Heart left ventricle (tissue), 16 donors: ENCODE measurements around the gene PDE9A. TPM values are rescaled to one million over a fixed set of nuclear protein-coding genes. Genes with fewer than 3 reads are reported as not detected.

ENCODE experiments used
- ATAC-seq, 4 donors: fragments of 200-7000 bp; cut with Tn5 transposase; one replicate each; pipeline ENCODE4 v1.9.1; 2020 to 2022; ENCODE audit warnings: moderate library complexity in 4 of 4, mild to moderate bottlenecking in 3 of 4, moderate number of reproducible peaks in 1 of 4
- DNase-seq, 5 donors: peaks; one replicate each; pipeline ENCODE4 v3.0.0-alpha.2; 2020
- H3K27ac ChIP-seq, 12 donors: fragments of 200-600 bp; sonication (generic) in 4 of 12; one replicate each; pipeline versions ENCODE4 v1.5.0 to v1.8.0; 2016 to 2022; ENCODE audit warnings: mild to moderate bottlenecking in 2 of 12
- H3K27me3 ChIP-seq, 9 donors: fragments of 200-600 bp; sonication (generic) in 2 of 9; one replicate each; pipeline versions ENCODE4 v1.5.1 to v1.8.0; 2016 to 2022; ENCODE audit warnings: mild to moderate bottlenecking in 3 of 9
- H3K36me3 ChIP-seq, 9 donors: fragments of 200-600 bp; sonication (generic) in 2 of 9; one replicate each; pipeline versions ENCODE4 v1.5.0 to v1.8.0; 2018 to 2022; ENCODE audit warnings: mild to moderate bottlenecking in 2 of 9
- H3K4me1 ChIP-seq, 12 donors: fragments of 200-600 bp; sonication (generic) in 4 of 12; one replicate each; pipeline versions ENCODE4 v1.5.0 to v1.8.0; 2016 to 2022; ENCODE audit warnings: mild to moderate bottlenecking in 3 of 12
- H3K4me3 ChIP-seq, 12 donors: fragments of 200-600 bp; sonication (generic) in 4 of 12; one replicate each; pipeline versions ENCODE4 v1.5.0 to v1.8.0; 2017 to 2022; ENCODE audit warnings: mild to moderate bottlenecking in 9 of 12, moderate library complexity in 4 of 12
- H3K9me3 ChIP-seq, 12 donors: fragments of 200-600 bp; sonication (generic) in 4 of 12; one replicate each; pipeline versions ENCODE4 v1.5.0 to v1.8.0; 2016 to 2022; ENCODE audit warnings: mild to moderate bottlenecking in 1 of 12
- POLR2A ChIP-seq, 2 donors: fragments of 450-650 bp; IDR thresholded peaks; one replicate each; pipeline ENCODE4 v1.6.1; 2017; ENCODE audit warnings: antibody characterized with exemption in 2 of 2, mild to moderate bottlenecking in 2 of 2, moderate library complexity in 2 of 2
- WGBS, 4 donors: extraction: QIAGEN DNeasy Blood & Tissue Kit in 2 of 4; methylation state at CpG; one replicate each; pipeline versions ENCODE4 v1.1.5 to v1.1.7; 2013 to 2018; 5-methylcytosine and 5-hydroxymethylcytosine counted together
- intact Hi-C, 10 donors: fragments of 100-400 bp; cut with DNase I; formaldehyde crosslinking; loops; one replicate each; pipeline versions ENCODE4 v1.11.1 to v1.14.2; 2022
- polyA plus RNA-seq, 2 donors: library from polyadenylated mRNA; stranded (reverse); fragments of 200-250 nt; gene quantifications; one replicate each; pipeline ENCODE4 v1.2.3, GENCODE V29; 2013
- total RNA-seq, 9 donors: library from RNA; depleted of rRNA in 2 of 9; stranded (reverse); fragments of >200 nt in 2 of 9; fragmentation: NEBNext Ultra II Directional in 3 of 9; extraction: Animal tissue kit (Norgen Biotek cat#: 25700) in 3 of 9; gene quantifications; one replicate each; pipeline versions ENCODE4 v1.1.0 to v1.2.4, GENCODE V29; 2016 to 2023
- TF ChIP-seq, protein P1 (sequence below), 12 donors: fragments of 200-600 bp; sonication (generic) in 4 of 12; IDR thresholded peaks; one replicate each; pipeline versions ENCODE4 v1.5.0 to v1.8.0; 2018 to 2022; ENCODE audit warnings: antibody characterized with exemption in 12 of 12, mild to moderate bottlenecking in 5 of 12
- donor health status: ischemic (EF 13 %, LVEDD 7.1; RV severe dilation, severe dysfunction).
- donor health status: healthy with polysubstance abuse.
- donor health status: DM: no; HTN: yes; CAD: no.
- donor health status: DM: no; HTN: no; CAD: no.
- donor health status: ischemic (EF 25% LVEDD 6.9; RV normal size, moderate dysfunction).
- donor health status: ischemic (EF 25% LVEDD 5.7; RV mildly dilated, moderate dysfunction).
- donor health status: healthy.
- donor health status: DM: yes; HTN: yes; CAD: no.
- donor health status: ischemic (EF 35%, LVEDD 5.7; RV mildly dilated, moderate dysfunction).
- donor health status: nonischemic (EF 11% LVEDD 7.7; RV severe dilation, severe dysfunction).
- donor health status: DM: yes; HTN: yes; CAD: no.
- donor health status: PGD.
- donor health status: ischemic (EF 29% LVEDD 5.4; RV normal size, mild dysfunction).
- donor health status: nonischemic (EF 23%, LVEDD 6.1; RV moderate dilation, normal function).

PDE9A gene
- total and polyA plus RNA-seq, 11 donors = 1.5 to 4.0 (median 3.1) TPM

DNA sequence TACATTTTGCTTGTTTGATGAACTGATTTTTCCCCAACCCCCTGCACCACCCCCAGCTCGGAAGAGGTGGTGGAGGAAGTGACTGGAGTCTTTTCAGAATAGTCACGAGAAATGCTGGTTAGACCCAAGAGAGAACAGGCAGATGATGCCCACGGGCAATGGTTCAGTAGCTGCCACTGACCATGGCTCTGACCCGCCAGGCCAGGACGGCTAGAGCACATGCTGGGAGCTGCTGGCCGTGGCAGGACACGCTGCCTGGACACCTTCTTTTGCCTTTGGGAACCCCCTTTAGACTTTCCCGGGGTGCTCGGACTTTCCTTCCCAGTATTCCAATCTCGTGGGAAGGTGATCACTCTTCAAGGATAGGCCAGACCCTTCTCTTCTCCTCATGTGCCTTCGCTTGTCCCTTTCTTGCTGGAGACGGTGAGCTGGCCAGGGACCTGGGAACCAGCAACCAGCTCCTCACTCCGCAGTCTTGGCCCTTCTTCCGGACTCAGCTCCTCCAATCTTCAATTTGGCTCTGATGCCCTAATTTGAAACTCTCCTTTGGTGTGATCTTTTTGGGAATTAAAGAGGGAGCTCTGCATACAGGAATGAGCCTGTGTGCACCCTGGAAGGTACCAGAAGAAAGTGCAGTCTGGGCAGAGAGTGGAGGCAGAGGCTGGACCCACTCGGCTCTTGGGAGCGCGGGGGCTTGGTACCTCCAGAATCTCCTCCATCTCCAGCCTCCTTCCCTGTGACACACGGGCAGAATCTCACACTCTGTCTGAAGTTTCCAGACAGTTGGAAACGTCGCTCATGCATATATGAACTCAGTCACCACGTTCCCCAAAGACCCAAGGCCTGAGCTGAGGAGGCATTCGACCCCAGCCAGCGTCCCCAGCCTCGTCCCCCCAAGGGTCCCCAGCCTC is 4.0 kb upstream of the PDE9A start:
- 90 to 92% (median 91%) methylated on average over 24 of the region's 24 CpGs for WGBS, 4 donors
- intact Hi-C loops = loop anchor here in 8 of 10 donors (5.0 to 10.0 kb wide), 7 partner anchors 55 to 173 kb away; no protein-coding TSS in a partner anchor

DNA sequence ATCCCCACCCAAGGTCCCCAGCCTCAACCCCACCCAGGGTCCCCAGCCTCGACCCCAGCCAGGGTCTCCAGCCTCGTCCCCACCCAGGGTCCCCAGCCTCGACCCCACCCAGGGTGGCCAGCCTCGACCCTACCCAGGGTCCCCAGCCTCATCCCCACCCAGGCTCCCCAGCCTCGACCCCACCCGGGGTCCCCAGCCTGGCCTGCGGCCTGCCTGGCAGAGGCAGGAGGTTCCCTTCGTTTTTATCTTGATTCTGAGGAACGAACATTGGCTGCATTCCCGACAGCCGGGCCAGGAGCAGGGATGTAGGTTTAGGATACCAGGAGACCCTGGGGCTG is 3.4 kb upstream of the PDE9A start:
- no peaks in the 10 kb centered on the region for H3K36me3 ChIP-seq
- peaks cover 0 to 32% (median 10%) of the 10 kb centered on the region in 9 donors for H3K27me3 ChIP-seq
- DNase-seq (peak in 1 of 5 donors; percentile 30), ATAC-seq (no peak)
- no peak overlapping the region for H3K27ac ChIP-seq
- H3K4me3 ChIP-seq = no peak overlapping the region
- TF ChIP-seq, protein P1, sequence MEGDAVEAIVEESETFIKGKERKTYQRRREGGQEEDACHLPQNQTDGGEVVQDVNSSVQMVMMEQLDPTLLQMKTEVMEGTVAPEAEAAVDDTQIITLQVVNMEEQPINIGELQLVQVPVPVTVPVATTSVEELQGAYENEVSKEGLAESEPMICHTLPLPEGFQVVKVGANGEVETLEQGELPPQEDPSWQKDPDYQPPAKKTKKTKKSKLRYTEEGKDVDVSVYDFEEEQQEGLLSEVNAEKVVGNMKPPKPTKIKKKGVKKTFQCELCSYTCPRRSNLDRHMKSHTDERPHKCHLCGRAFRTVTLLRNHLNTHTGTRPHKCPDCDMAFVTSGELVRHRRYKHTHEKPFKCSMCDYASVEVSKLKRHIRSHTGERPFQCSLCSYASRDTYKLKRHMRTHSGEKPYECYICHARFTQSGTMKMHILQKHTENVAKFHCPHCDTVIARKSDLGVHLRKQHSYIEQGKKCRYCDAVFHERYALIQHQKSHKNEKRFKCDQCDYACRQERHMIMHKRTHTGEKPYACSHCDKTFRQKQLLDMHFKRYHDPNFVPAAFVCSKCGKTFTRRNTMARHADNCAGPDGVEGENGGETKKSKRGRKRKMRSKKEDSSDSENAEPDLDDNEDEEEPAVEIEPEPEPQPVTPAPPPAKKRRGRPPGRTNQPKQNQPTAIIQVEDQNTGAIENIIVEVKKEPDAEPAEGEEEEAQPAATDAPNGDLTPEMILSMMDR (IDR thresholded peaks at IDR 0.05) = no peak
- no peak for TF ChIP-seq POLR2A (IDR thresholded peaks at IDR 0.05)
- peaks cover 0 to 29% (median 18%) of the 10 kb centered on the region in 12 donors for H3K4me1 ChIP-seq
- H3K9me3 ChIP-seq = no peaks in the 10 kb centered on the region
- 55 to 78% (median 56%) methylated on average over 6 to 11 of the region's 11 CpGs for WGBS, 4 donors
- intact Hi-C loops = loop anchor here in 8 of 10 donors (5.0 to 10.0 kb wide), 7 partner anchors 55 to 172 kb away; no protein-coding TSS in a partner anchor

More for the DNA sequence above, 4.0 kb upstream of the PDE9A start:
- DNase-seq (peak in 2 of 5 donors; percentile 6 to 13), ATAC-seq (no peak)
- H3K36me3 ChIP-seq = no peaks in the 10 kb centered on the region
- no peaks in the 10 kb centered on the region for H3K9me3 ChIP-seq
- peaks cover 0 to 23% (median 12%) of the 10 kb centered on the region in 12 donors for H3K4me1 ChIP-seq
- H3K27me3 ChIP-seq = peaks cover 0 to 26% (median 7%) of the 10 kb centered on the region in 9 donors
- no peak overlapping the region for H3K27ac ChIP-seq
- no peak overlapping the region for H3K4me3 ChIP-seq
- TF ChIP-seq POLR2A (IDR thresholded peaks at IDR 0.05) = no peak
- TF ChIP-seq, protein P1 (IDR thresholded peaks at IDR 0.05) = no peak

DNA sequence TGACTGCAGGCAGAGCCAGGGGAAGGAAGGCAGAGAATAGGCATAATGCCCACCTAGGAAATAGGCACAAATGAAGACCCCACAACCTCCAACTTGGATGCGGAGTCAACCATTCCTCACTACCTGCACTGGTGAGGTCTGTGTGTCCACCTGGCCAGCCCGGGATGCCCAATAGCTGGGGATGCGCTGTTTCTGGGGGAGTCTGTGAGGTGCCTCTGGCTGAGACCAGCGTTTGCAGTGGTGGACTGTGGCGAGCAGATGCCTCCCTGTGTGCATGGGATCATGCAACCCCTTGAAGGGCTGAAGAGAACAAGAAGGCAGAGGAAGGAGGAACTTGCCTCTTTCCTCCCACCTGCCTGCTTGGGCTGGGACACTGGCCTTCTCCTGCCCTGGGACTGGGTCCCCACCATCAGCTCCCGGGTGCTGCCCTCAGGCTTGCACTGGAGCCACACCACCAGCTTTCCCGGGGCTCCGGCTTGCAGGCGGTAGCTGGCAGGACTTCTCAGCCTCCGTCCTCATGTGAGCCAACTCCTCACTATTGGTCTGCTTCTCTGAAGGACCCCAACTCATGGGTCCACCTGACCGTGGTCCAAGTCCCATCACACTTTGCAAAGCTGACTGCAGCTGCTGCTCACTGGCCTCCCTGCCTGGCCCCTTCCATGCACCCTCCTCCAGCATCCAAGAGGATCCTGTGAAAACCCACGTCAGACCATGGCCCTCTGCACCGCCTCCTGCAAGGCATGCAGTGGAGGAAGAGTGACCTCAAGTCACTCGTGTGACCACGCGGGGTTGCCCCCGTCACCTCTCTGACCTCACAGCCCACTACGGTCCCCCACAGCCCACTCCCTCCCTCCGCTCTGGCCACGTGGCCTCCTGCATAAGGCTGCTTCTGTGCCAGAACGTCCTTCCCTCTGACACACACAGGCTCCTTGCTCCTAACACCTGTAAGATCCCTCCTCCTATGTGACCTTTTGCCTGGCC is 2.7 kb upstream of the PDE9A start:
- WGBS, 4 donors = 80 to 83% (median 81%) methylated on average over 20 to 21 of the region's 21 CpGs
- H3K27me3 ChIP-seq = peaks cover 0 to 39% (median 13%) of the 10 kb centered on the region in 9 donors
- H3K36me3 ChIP-seq = no peaks in the 10 kb centered on the region
- no peaks in the 10 kb centered on the region for H3K9me3 ChIP-seq
- ATAC-seq (no peak), DNase-seq (peak in 2 of 5 donors; percentile 22 to 40)
- H3K4me3 ChIP-seq = no peak overlapping the region
- TF ChIP-seq, protein P1 (IDR thresholded peaks at IDR 0.05) = no peak
- no peak for TF ChIP-seq POLR2A (IDR thresholded peaks at IDR 0.05)
- intact Hi-C loops = loop anchor here in 8 of 10 donors (5.0 to 10.0 kb wide), 7 partner anchors 54 to 172 kb away; no protein-coding TSS in a partner anchor
- H3K27ac ChIP-seq = no peak overlapping the region
- peaks cover 0 to 35% (median 19%) of the 10 kb centered on the region in 12 donors for H3K4me1 ChIP-seq
